Activated CD8-positive, alpha-beta memory T cell treated with anti-CD3 and anti-CD28 coated beads, Interleukin-2, amount 50 U/mL, for 1 hour (primary cell): ENCODE measurements around the gene FAM24B.
"Not testable (repeated sequence)": the region's sequence is repeated elsewhere in the genome, so short reads cannot be mapped to it uniquely, and the experiment has no call there.

Experiments used
- DNase-seq: peaks from one replicate; pipeline ENCODE4 v3.0.0-alpha.2; 2020; ENCODE audit errors: extremely low read depth

FAM24B gene

GRCh38 chr10:122859527-122859926 lies 19.9 kb downstream of the FAM24B start:
- DNase-seq: no peak

- DNase-seq: not testable (repeated sequence)
Observed at GRCh38 chr10:122858042-122858441, 21.3 kb downstream of the FAM24B start.

- no peak for DNase-seq
Observed at GRCh38 chr10:122856902-122857301, 22.5 kb downstream of the FAM24B start.

- DNase-seq: no peak
Observed at GRCh38 chr10:122855745-122856144, 23.6 kb downstream of the FAM24B start.

- DNase-seq: no peak
Observed at GRCh38 chr10:122854648-122855047, 24.7 kb downstream of the FAM24B start.

- DNase-seq: no peak
Observed at GRCh38 chr10:122853665-122854313, 25.6 kb downstream of the FAM24B start.

- no peak for DNase-seq
Observed at GRCh38 chr10:122852261-122852660, 27.1 kb downstream of the FAM24B start.

- DNase-seq: no peak
Observed at GRCh38 chr10:122850705-122851640, 28.4 kb downstream of the FAM24B start.

- DNase-seq: no peak
Observed at GRCh38 chr10:122849900-122850605, 29.3 kb downstream of the FAM24B start.

- DNase-seq: no peak
Observed at GRCh38 chr10:122849090-122849489, 30.3 kb downstream of the FAM24B start.

- no peak for DNase-seq
Observed at GRCh38 chr10:122847782-122848604, 31.4 kb downstream of the FAM24B start.

- no peak for DNase-seq
Observed at GRCh38 chr10:122845783-122846332, 33.5 kb downstream of the FAM24B start, which contains the start of gene CUZD1. Gene CUZD1, minus strand, starts transcription at chr10:122845857. Its CDS starts 14 bp downstream, at chr10:122845843.

- no peak for DNase-seq
Observed at GRCh38 chr10:122844146-122844545, 35.2 kb downstream of the FAM24B start.

GRCh38 chr10:122841569-122841968 lies 37.8 kb downstream of the FAM24B start:
- no peak for DNase-seq

GRCh38 chr10:122839505-122839904 lies 39.9 kb downstream of the FAM24B start:
- no peak for DNase-seq

GRCh38 chr10:122838880-122839279 lies 40.5 kb downstream of the FAM24B start:
- no peak for DNase-seq

GRCh38 chr10:122835908-122836307 lies 43.5 kb downstream of the FAM24B start:
- DNase-seq: no peak

- DNase-seq: no peak
Observed at GRCh38 chr10:122830965-122831353, 48.4 kb downstream of the FAM24B start.

GRCh38 chr10:122830273-122830964 lies 49.0 kb downstream of the FAM24B start:
- no peak for DNase-seq

GRCh38 chr10:122829454-122829853 lies 49.9 kb downstream of the FAM24B start:
- DNase-seq: no peak
